K562 (cell line): ENCODE data around the gene PLCB4.

Source experiments
- CTCF ChIP-seq, 3 experiments: IDR thresholded peaks in 2 of 3; conservative IDR thresholded peaks in 1 of 3; 2 replicates each; pipeline ENCODE4 v1.5.1; 2011 to 2012; ENCODE audit warnings: low read length in 3 of 3, mild to moderate bottlenecking in 3 of 3, control low read depth in 2 of 3, improper control_type of control experiment in 1 of 3, inconsistent platforms in 1 of 3, low read depth in 1 of 3, mixed read lengths in 1 of 3, moderate library complexity in 1 of 3; ENCODE audit not compliant: insufficient read depth in 2 of 3
- EP300 ChIP-seq: IDR thresholded peaks from 2 replicates; pipeline ENCODE4 v1.6.1; 2012; ENCODE audit warnings: low read length, improper control_type of control experiment
- FOSL1 ChIP-seq: fragments of 200-800 bp; sonication (Bioruptor generic); conservative IDR thresholded peaks from 2 replicates; pipeline ENCODE4 v1.6.1; 2016; ENCODE audit warnings: missing genetic modification characterization, missing compliant biosample characterization
- HINFP ChIP-seq: fragments of 450-650 bp; conservative IDR thresholded peaks from 2 replicates; pipeline ENCODE4 v1.6.1; 2016; ENCODE audit warnings: missing genetic modification characterization, low read depth, mild to moderate bottlenecking, control low read depth, missing compliant biosample characterization
- NR2C2 ChIP-seq, 2 experiments: fragments of 200-800 bp in 1 of 2; sonication (Bioruptor generic) in 1 of 2; sonication (generic) in 1 of 2; formaldehyde crosslinking in 1 of 2; IDR thresholded peaks; 2 replicates each; pipeline versions ENCODE4 v1.6.1 to v1.8.0; 2016 to 2022; ENCODE audit warnings: mild to moderate bottlenecking in 1 of 2, missing compliant biosample characterization in 1 of 2, missing genetic modification characterization in 1 of 2, missing genetic modification reagents in 1 of 2
- REST ChIP-seq, 2 experiments: fragments of 450-650 bp; formaldehyde crosslinking in 1 of 2; IDR thresholded peaks; 2 replicates each; pipeline versions ENCODE4 v1.4.0 to v1.6.1; 2014 to 2020; ENCODE audit warnings: mild to moderate bottlenecking in 2 of 2, borderline replicate concordance in 1 of 2, low read depth in 1 of 2
- SIN3B ChIP-seq: fragments of 450-650 bp; IDR thresholded peaks from 2 replicates; pipeline ENCODE4 v1.6.1; 2017; ENCODE audit warnings: low read depth, mild to moderate bottlenecking, moderate library complexity
- SRF ChIP-seq, 2 experiments: fragments of 250-450, 450-650 bp in 1 of 2; sonication (Bioruptor Pico) in 1 of 2; sonication (generic) in 1 of 2; formaldehyde crosslinking; IDR thresholded peaks; 2 replicates each; pipeline versions ENCODE4 v1.5.0 to v1.5.1; 2020 to 2022; ENCODE audit warnings: mild to moderate bottlenecking in 1 of 2, missing genetic modification reagents in 1 of 2
- TAF1 ChIP-seq: IDR thresholded peaks from 2 replicates; pipeline ENCODE4 v1.6.1; 2011; ENCODE audit warnings: mild to moderate bottlenecking, low read length, moderate library complexity; ENCODE audit not compliant: insufficient read depth, control insufficient read depth, severe bottlenecking; ENCODE audit errors: extremely low read depth
- USF2 ChIP-seq: sonication (generic); formaldehyde crosslinking; IDR thresholded peaks from 2 replicates; pipeline ENCODE4 v1.5.0; 2020; ENCODE audit warnings: missing genetic modification reagents
- YY1 ChIP-seq, 3 experiments: IDR thresholded peaks; 2 replicates each; pipeline ENCODE4 v1.6.1; 2011; ENCODE audit warnings: low read length in 2 of 3, mild to moderate bottlenecking in 2 of 3, moderate library complexity in 2 of 3, borderline replicate concordance in 1 of 3, control low read depth in 1 of 3, low read depth in 1 of 3; ENCODE audit not compliant: insufficient read depth in 3 of 3, insufficient replicate concordance in 2 of 3, control insufficient read depth in 1 of 3, insufficient read length in 1 of 3; ENCODE audit errors: extremely low read depth in 1 of 3
- ZBTB33 ChIP-seq: sonication (generic); formaldehyde crosslinking; IDR thresholded peaks from 2 replicates; pipeline ENCODE4 v1.8.1; 2023; ENCODE audit warnings: mild to moderate bottlenecking, missing genetic modification reagents
- ZNF253 ChIP-seq: fragments of 250-450 bp; sonication (Bioruptor Pico); conservative IDR thresholded peaks from 2 replicates; pipeline ENCODE4 v1.6.1; 2021; ENCODE audit warnings: mild to moderate bottlenecking
- ZNF639 ChIP-seq, 2 experiments: fragments of 200-800 bp in 1 of 2; sonication (Bioruptor generic) in 1 of 2; sonication (generic) in 1 of 2; formaldehyde crosslinking in 1 of 2; IDR thresholded peaks in 1 of 2; conservative IDR thresholded peaks in 1 of 2; 2 replicates each; pipeline versions ENCODE4 v1.5.0 to v1.6.1; 2016 to 2020; ENCODE audit warnings: missing compliant biosample characterization in 1 of 2, missing genetic modification characterization in 1 of 2, missing genetic modification reagents in 1 of 2

GRCh38 chr20:9514072-9514460 lies 445.2 kb downstream of the PLCB4 start:
- TF ChIP-seq USF2 (CRISPR knock-in tag) (no peak), CTCF (IDR thresholded peaks at IDR 0.05 in 2 of 3, conservative IDR thresholded peaks at IDR 0.05 in 1 of 3; ENCODE audit: insufficient read depth in 2 of 3, low read depth in 1 of 3, low read length in 3 of 3) (no peak), HINFP (tag) (no peak), ZNF639 (CRISPR knock-in tag; conservative IDR thresholded peaks at IDR 0.05 in 1 of 2, IDR thresholded peaks at IDR 0.05 in 1 of 2) (no peak), SIN3B (no peak), YY1 (IDR thresholded peaks at IDR 0.05; ENCODE audit: borderline replicate concordance in 1 of 3, control insufficient read depth in 1 of 3, extremely low read depth in 1 of 3, insufficient read depth in 3 of 3, insufficient read length in 1 of 3, insufficient replicate concordance in 2 of 3, low read depth in 1 of 3, low read length in 2 of 3) (no peak), ZNF253 (CRISPR knock-in tag) (no peak), SRF (CRISPR knock-in tag; IDR thresholded peaks at IDR 0.05) (no peak), FOSL1 (tag) (no peak), TAF1 (no peak), ZBTB33 (CRISPR knock-in tag) (no peak), REST (IDR thresholded peaks at IDR 0.05; ENCODE audit: borderline replicate concordance) (no peak), REST (CRISPR knock-in tag; IDR thresholded peaks at IDR 0.05; ENCODE audit: low read depth) (no peak), NR2C2 (CRISPR knock-in tag; IDR thresholded peaks at IDR 0.05) (no peak), NR2C2 (tag; IDR thresholded peaks at IDR 0.05) (no peak), EP300 (no peak)
